Breast epithelium (tissue), 3 donors: ENCODE data around the gene CDC26.

Experiments used
- POLR2A ChIP-seq: fragments of 450-650 bp; IDR thresholded peaks from one replicate; pipeline ENCODE4 v1.6.1; 2016; ENCODE audit warnings: antibody characterized with exemption, mild to moderate bottlenecking, moderate library complexity
- TF ChIP-seq, protein P1 (sequence below), 3 donors: fragments of 450-650 bp; IDR thresholded peaks; one replicate each; pipeline ENCODE4 v1.5.1; 2016 to 2017; ENCODE audit warnings: antibody characterized with exemption in 3 of 3, mild to moderate bottlenecking in 3 of 3, moderate library complexity in 3 of 3

DNA sequence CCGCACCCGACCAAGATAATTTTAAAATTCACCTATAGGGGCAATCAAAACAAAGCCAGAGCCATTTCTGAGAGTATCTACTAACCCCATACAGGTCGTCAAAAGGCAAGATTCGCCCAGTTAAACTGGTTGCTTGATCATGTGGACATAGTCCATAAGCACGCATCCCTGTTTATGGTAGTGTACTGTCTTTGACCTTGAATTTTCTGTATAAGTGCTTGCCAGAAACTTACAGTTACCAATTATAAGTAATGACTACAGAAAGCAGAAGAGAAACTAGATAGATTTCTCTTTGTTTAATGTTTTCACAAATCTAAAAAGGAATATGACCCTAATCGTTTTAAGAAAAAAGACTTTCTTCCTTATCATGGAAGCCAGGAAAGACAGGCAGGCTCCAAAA lies 28.4 kb downstream of the CDC26 start:
- TF ChIP-seq POLR2A = no peak
- TF ChIP-seq, protein P1, sequence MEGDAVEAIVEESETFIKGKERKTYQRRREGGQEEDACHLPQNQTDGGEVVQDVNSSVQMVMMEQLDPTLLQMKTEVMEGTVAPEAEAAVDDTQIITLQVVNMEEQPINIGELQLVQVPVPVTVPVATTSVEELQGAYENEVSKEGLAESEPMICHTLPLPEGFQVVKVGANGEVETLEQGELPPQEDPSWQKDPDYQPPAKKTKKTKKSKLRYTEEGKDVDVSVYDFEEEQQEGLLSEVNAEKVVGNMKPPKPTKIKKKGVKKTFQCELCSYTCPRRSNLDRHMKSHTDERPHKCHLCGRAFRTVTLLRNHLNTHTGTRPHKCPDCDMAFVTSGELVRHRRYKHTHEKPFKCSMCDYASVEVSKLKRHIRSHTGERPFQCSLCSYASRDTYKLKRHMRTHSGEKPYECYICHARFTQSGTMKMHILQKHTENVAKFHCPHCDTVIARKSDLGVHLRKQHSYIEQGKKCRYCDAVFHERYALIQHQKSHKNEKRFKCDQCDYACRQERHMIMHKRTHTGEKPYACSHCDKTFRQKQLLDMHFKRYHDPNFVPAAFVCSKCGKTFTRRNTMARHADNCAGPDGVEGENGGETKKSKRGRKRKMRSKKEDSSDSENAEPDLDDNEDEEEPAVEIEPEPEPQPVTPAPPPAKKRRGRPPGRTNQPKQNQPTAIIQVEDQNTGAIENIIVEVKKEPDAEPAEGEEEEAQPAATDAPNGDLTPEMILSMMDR (IDR thresholded peaks at IDR 0.05) = no peak
